ENCODE data around the gene CALR.
A peak's percentile ranks its signal among the peaks of the same experiment; 100 is the strongest.
"Not testable (repeated sequence)": the region's sequence is repeated elsewhere in the genome, so short reads cannot be mapped to it uniquely, and the experiment has no call there.

Gene CALR

GRCh38 chr19:12937927-12938778 is at the start of gene CALR:
CALR (plus strand) TSS chr19:12938609; CDS start chr19:12938680, 71 bp downstream.
- in situ Hi-C loops (cut with HindIII; ENCODE audit: low pct_ligation_motif_present, low pct_unique_long_range_greater_than_20kb, low sequenced_read_pairs): no loop called here
- DNase-seq: peak; percentile 98

GRCh38 chr19:12890299-12890786 is 48.1 kb upstream of the CALR start:
- in situ Hi-C loops (cut with HindIII; ENCODE audit: low pct_ligation_motif_present, low pct_unique_long_range_greater_than_20kb, low sequenced_read_pairs); DNase-seq: not testable (repeated sequence)

GRCh38 chr19:12890787-12891552 is 47.4 kb upstream of the CALR start, which contains the start of gene GCDH:
GCDH (plus strand) TSS chr19:12891160; CDS start chr19:12891305, 145 bp downstream.
- in situ Hi-C loops (cut with HindIII; ENCODE audit: low pct_ligation_motif_present, low pct_unique_long_range_greater_than_20kb, low sequenced_read_pairs): no loop called here

GRCh38 chr19:12891553-12892021 is 46.8 kb upstream of the CALR start:
- DNase-seq: no peak
- in situ Hi-C loops (cut with HindIII; ENCODE audit: low pct_ligation_motif_present, low pct_unique_long_range_greater_than_20kb, low sequenced_read_pairs): no loop called here

More at GRCh38 chr19:12890787-12891552, 47.4 kb upstream of the CALR start, which contains the start of gene GCDH:
- DNase-seq: peak; percentile 98

- in situ Hi-C loops (cut with HindIII; ENCODE audit: low pct_ligation_motif_present, low pct_unique_long_range_greater_than_20kb, low sequenced_read_pairs): no loop called here
- no peak for DNase-seq
Observed at GRCh38 chr19:12893582-12893981, 44.8 kb upstream of the CALR start.

GRCh38 chr19:12896460-12896859 is 41.9 kb upstream of the CALR start:
- in situ Hi-C loops (cut with HindIII; ENCODE audit: low pct_ligation_motif_present, low pct_unique_long_range_greater_than_20kb, low sequenced_read_pairs): no loop called here

GRCh38 chr19:12899891-12900518 is 38.4 kb upstream of the CALR start:
- no peak for DNase-seq
- in situ Hi-C loops (cut with HindIII; ENCODE audit: low pct_ligation_motif_present, low pct_unique_long_range_greater_than_20kb, low sequenced_read_pairs): no loop called here

More at GRCh38 chr19:12896460-12896859, 41.9 kb upstream of the CALR start:
- DNase-seq: no peak

GRCh38 chr19:12907166-12907565 is 31.2 kb upstream of the CALR start:
- DNase-seq: no peak
- in situ Hi-C loops (cut with HindIII; ENCODE audit: low pct_ligation_motif_present, low pct_unique_long_range_greater_than_20kb, low sequenced_read_pairs): no loop called here

GRCh38 chr19:12912571-12912970 is 25.8 kb upstream of the CALR start:
- in situ Hi-C loops (cut with HindIII; ENCODE audit: low pct_ligation_motif_present, low pct_unique_long_range_greater_than_20kb, low sequenced_read_pairs): no loop called here
- DNase-seq: no peak

GRCh38 chr19:12913011-12913561 is 25.3 kb upstream of the CALR start:
- DNase-seq: no peak

GRCh38 chr19:12913851-12914690 is 24.3 kb upstream of the CALR start:
- in situ Hi-C loops (cut with HindIII; ENCODE audit: low pct_ligation_motif_present, low pct_unique_long_range_greater_than_20kb, low sequenced_read_pairs): no loop called here
- DNase-seq: no peak

More at GRCh38 chr19:12913011-12913561, 25.3 kb upstream of the CALR start:
- in situ Hi-C loops (cut with HindIII; ENCODE audit: low pct_ligation_motif_present, low pct_unique_long_range_greater_than_20kb, low sequenced_read_pairs): no loop called here

- DNase-seq; in situ Hi-C loops (cut with HindIII; ENCODE audit: low pct_ligation_motif_present, low pct_unique_long_range_greater_than_20kb, low sequenced_read_pairs): not testable (repeated sequence)
Observed at GRCh38 chr19:12915860-12916259, 22.5 kb upstream of the CALR start.

GRCh38 chr19:12918253-12918652 is 20.2 kb upstream of the CALR start:
- no peak for DNase-seq
- in situ Hi-C loops (cut with HindIII; ENCODE audit: low pct_ligation_motif_present, low pct_unique_long_range_greater_than_20kb, low sequenced_read_pairs): no loop called here

GRCh38 chr19:12921047-12921446 is 17.4 kb upstream of the CALR start:
- no peak for DNase-seq
- in situ Hi-C loops (cut with HindIII; ENCODE audit: low pct_ligation_motif_present, low pct_unique_long_range_greater_than_20kb, low sequenced_read_pairs): no loop called here

GRCh38 chr19:12922959-12923358 is 15.4 kb upstream of the CALR start:
- DNase-seq: no peak
- in situ Hi-C loops (cut with HindIII; ENCODE audit: low pct_ligation_motif_present, low pct_unique_long_range_greater_than_20kb, low sequenced_read_pairs): no loop called here

- in situ Hi-C loops (cut with HindIII; ENCODE audit: low pct_ligation_motif_present, low pct_unique_long_range_greater_than_20kb, low sequenced_read_pairs): no loop called here
- DNase-seq: no peak
Observed at GRCh38 chr19:12924621-12925310, 13.6 kb upstream of the CALR start.

- in situ Hi-C loops (cut with HindIII; ENCODE audit: low pct_ligation_motif_present, low pct_unique_long_range_greater_than_20kb, low sequenced_read_pairs): no loop called here
- DNase-seq: no peak
Observed at GRCh38 chr19:12930002-12930645, 8.3 kb upstream of the CALR start.

Data from ACHN (cell line).